ENCODE results near the gene TBX5. TPM values are rescaled to one million over a fixed set of nuclear protein-coding genes. Genes with fewer than 3 reads are reported as not detected.

The TBX5 gene
- total RNA-seq, 1 donor from 2014 or later, result 73.5 TPM

DNA sequence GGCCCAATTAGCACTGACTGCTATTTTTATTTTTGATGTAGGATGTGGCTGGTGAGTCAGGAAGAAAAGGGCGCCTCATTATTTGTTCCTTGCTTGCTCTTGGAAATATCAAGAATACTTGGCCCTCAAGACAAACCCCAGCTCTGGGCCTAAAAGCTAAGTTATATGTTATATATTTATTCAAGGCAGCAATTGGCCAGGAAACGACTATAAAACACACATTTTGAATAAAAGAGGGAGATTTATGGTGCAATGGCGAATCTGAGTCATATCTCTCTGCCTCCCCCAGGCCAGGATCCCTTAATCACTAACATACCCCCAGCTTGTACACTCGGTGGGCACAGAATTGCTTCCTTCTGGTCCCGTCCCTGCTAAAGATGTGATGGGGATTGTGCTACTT is 63.3 kb downstream of the TBX5 start:
- intact Hi-C loops (cut with micrococcal nuclease), result no loop called here
- ATAC-seq (no peak), DNase-seq (no peak)

DNA sequence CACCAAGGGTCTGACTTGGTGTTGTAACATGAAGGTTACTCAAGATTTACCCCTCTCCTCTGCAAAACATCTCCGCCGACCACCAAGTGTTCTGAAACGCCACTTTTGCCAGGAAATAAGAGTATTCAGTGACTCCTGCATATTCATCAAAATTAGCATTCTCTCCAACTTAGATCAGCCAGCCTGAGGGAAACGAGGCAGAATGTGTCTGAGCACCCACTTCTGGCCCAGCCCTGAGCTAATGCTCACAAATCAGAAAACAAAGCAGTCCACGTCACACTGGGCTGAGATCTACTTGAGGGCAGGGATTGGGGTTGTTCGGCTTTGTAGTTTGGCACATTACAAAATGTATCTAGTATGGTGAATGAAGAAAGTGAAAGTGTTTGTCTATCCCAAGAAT is 64.3 kb downstream of the TBX5 start:
- no peak for DNase-seq
- intact Hi-C loops (cut with micrococcal nuclease), result no loop called here

DNA sequence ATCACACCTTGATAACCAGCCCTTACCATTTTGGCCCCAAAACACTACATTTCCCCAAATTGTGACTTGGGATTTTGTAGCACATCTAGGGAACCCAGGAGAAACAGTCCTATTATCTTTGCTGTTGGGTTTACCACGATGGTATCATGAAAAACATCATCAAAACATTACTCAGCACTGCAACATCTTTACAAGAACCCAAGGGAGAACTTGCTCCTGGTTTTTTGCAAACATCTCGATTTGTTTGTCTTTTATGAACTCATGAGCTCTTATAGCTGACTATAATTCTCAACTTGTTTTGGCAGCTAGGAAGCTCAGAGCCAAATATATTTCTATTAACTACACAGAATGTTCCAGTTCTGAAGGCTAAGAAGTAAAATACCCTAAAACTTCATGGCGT is 65.7 kb downstream of the TBX5 start:
- no peak for ATAC-seq
- no peak for DNase-seq
- intact Hi-C loops (cut with micrococcal nuclease), result no loop called here

More for the DNA sequence above, 64.3 kb downstream of the TBX5 start:
- ATAC-seq, result no peak

DNA sequence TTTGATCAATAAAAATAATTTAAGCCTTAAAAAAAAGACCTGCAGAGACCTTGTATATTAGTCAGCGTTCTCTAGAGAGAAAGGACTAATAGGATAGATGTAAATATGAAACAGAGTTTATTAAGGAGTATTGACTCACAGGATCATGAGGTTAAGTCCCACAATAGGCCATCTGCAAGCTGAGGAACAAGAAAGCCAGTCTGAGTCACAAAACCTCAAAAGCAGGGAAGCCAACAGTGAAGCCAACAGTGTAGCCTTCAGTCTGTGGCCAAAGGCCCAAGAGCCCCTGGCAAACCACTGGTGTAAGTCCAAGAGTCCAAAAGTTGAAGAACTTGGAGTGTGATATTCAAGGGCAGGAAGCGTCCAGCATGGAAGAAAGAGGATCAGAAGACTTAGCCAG is 66.3 kb downstream of the TBX5 start:
- ATAC-seq (no peak), DNase-seq (no peak)
- intact Hi-C loops (cut with micrococcal nuclease), result no loop called here

DNA sequence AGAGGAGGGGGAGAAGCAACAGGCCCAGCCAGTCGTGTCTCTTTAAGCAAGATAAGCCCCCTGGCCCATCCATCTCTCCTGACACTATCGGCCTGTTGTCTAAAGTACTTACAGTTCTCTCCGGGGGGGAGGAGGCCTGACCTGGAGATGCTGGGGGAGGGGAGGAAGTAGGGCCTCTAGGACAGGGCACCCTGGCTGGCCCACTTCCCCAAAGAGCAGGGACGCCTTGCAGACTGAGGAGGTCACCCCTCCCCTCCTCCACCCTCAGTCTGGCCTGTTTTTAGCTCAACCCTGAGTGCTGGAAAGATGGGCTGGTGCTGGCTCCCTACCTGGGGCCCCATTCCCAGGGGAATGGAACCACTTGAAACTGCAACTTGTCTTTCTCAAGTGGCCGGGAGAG is 70.3 kb downstream of the TBX5 start:
- peak; percentile 25 for DNase-seq
- intact Hi-C loops (cut with micrococcal nuclease), result no loop called here
- peak; percentile 85 for ATAC-seq

DNA sequence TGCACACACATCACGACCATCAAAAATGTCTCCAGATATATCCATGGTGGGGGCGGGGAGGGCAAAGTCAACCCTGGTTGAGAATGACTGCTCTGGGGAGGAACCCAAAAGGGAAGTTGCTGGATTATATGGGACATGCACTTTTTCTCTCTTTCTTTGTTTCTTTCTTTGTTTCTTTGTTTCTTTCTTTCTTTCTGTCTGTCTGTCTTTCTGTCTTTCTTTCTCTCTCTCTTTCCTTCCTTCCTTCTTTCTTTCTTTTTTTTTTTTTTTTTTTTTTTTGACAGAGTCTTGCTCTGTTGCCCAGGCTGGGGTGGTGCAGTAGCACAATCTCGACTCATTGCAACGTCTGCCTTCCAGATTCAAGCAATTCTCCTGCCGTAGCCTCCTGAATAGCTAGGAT is 71.5 kb downstream of the TBX5 start:
- no peak for ATAC-seq
- intact Hi-C loops (cut with micrococcal nuclease), result no loop called here
- no peak for DNase-seq

DNA sequence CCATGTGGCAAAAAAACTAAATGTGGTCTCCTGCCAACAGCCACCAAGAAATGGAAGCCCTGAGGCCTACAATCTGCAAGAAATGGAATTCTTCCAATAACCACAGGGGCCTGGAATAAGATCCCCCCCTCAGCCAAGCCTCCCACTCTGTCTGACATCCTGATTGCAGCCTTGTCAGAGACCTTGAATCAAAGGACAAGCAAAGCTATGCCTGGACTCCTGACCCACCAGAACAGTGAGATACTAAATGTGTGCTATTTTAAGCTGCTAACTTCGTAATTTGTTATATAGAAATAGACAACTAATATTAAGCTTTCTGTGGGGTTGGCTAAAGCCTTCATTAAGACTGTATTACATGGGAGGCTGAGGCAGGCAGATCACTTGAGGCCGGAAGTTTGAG is 77.7 kb downstream of the TBX5 start:
- ATAC-seq, result peak; percentile 79
- intact Hi-C loops (cut with micrococcal nuclease), result no loop called here
- no peak for DNase-seq

DNA sequence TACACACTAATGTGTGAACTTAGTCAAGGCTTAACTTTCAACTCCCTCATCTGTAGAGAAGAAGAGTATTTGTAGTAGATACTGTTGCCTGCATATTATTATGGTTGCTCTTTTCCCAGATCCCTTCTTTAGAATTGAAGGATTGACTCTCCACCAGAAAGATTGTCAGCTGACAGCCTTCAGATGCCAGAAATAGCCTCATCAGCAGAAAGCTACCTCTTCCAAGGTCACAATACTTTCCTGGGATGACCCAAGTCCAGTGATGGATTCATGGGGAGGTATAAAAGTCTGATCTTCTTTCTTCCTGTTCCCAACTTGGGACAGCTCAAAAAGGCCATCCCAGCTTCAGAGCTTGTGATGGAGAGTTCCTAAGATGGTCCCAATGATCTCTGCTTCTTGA is 78.2 kb downstream of the TBX5 start:
- intact Hi-C loops (cut with micrococcal nuclease), result no loop called here
- DNase-seq, result no peak
- ATAC-seq, result peak; percentile 38

DNA sequence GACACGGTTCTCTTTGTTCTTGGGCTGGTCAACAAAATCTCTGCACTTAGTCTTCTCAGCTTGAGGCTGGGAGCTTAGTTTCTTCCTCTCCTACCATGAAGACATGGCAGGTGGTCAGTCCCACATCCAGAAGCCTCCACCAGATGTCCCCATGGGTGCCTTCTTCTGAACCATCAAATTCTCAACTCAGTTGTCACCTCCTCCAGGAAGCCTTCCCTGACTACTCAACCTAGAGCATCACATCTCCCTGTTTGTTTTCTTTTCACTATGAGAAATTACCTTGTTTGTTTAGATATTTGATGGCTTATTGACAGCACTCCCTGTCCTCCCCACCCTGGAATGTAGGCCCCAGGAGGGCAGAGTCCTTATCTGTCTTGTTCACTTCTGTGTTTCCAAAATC is 84.4 kb downstream of the TBX5 start:
- intact Hi-C loops (cut with micrococcal nuclease), result no loop called here
- no peak for DNase-seq
- ATAC-seq, result no peak

DNA sequence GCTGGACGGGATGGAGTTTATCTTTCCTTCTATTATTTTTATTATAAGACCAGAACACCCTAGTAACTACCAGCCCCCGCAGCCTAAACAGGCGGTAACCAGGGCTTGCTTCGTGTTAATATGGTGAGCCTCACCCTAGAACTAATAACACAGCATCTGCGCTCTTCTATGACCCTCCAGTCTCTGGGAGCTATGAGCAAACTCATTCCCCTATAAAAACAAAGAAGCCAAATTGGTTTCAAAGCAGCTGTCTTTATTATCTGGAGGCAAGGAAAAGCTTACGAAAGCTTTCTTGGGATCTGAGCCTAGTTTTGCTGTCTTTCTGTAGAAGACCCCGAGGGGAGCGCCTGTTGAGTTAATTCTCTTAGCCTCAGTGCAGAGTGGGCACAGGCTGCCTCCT is 85.0 kb downstream of the TBX5 start:
- intact Hi-C loops (cut with micrococcal nuclease), result no loop called here
- DNase-seq, result no peak
- ATAC-seq, result peak; percentile 15

DNA sequence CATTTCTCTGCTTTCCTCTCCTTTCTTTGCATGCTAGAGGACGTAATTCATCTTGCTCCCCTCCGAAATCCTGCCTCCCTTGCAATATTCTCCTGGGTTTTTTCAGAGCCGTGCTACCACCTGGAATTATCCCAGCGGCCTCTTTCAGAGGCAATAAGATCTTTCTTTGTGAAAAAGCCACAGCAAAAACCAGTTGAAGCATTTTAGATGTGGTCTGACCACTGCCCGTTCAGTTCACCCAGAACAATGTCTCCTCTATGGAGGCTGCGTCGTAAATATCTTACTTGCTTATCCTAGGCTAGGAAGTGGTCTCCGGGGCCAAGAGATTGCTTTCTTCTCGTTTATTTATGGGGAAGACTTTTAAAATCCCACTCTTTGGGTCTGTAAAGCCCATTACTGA is 85.8 kb downstream of the TBX5 start:
- intact Hi-C loops (cut with micrococcal nuclease), result no loop called here
- DNase-seq (no peak), ATAC-seq (no peak)

DNA sequence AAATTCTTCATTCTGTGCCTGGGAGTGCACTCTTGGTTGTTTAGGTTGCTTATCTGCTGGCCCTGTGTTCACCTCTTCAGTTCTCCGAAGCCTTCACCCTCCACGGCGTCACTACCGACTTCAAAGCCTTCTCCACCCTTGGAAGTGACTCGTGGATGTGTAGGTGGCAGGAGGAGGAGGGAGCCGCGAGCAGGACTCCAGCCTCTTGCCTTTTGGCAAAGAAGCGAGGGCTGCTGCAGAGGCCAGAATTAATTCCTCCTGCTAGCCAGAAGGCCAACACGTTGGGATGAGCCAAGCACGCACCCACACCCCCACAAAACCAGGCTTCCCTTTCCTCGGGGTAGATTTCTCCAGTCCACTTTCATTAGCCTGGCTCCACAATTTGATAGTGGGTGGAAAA is 86.5 kb downstream of the TBX5 start:
- intact Hi-C loops (cut with micrococcal nuclease), result no loop called here
- ATAC-seq (no peak), DNase-seq (peak; percentile 35)

DNA sequence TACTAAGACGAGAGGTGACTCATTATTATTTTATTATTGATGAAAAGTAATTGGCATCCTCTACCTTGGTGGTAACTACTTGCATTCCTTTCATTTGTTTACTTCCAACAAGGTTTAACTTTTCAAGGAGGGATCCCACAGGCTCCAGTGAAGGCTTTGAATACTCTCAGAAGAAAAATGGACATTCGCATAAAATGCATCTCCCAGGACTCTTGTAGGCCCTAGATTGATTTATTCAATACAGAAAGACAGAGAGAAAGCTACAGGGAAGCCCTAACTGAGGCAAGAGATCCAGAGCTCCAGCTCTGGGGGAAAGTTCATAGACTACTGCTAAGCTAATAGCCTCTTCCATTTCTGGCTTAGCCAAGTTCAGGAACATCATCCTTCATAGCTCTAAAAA is 87.0 kb downstream of the TBX5 start:
- ATAC-seq (no peak), DNase-seq (no peak)
- intact Hi-C loops (cut with micrococcal nuclease), result no loop called here

DNA sequence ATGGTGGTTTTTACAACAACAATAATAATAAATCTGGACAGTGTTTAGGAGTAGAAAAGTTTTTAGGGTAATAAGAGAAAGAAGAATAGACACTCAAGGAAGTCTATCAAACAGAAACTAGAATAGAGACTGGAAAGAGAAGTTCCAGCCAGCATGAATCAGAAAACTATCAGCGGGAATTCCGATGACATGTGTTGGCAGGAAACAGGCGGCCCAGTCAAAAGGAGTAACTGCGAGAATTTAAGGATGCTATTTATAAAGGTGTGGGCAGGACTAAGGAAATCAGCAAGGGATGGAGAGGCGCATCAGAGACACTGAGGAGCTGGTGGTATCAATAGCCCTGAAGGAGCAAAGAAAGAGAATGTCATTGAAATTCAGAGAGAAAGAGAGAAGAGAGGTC is 89.9 kb downstream of the TBX5 start:
- DNase-seq (no peak), ATAC-seq (peak; percentile 76)
- intact Hi-C loops (cut with micrococcal nuclease), result no loop called here

DNA sequence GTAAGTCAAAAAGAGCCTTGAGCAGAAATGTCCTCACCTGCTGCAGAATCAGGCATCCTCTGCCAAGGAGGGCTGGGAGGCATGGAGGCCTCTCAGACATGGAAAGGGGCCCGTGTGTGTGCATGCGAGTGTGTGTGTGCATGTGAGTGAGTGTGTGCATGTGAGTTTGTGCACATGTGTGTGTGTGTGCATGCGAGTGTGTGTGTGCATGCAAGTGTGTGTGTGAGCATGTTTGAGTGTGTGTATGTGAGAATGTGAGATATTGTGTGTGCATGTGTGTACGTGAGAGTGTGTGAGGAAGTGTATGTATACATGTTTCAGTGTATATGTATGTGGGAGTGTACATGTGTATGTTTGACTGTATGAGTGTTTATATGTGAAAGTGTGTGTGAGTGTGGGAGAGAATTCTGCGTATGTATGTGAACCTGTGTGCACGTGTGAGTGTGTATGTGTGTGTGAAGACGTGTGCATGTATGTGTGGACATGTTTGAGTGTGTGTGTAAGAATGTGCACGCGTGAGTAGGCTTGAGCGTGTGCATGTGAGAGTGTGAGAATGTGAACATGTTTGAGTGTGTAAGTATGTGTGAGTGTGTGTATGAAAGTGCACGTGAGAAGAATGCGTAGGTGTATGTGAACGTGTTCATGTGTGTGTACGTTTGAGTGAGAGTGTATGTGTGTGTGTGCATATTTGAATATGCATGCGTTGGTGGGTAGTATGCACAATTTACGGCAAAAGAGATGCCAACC is 90.8 kb downstream of the TBX5 start:
- intact Hi-C loops (cut with micrococcal nuclease), result no loop called here
- no peak for ATAC-seq
- no peak for DNase-seq

DNA sequence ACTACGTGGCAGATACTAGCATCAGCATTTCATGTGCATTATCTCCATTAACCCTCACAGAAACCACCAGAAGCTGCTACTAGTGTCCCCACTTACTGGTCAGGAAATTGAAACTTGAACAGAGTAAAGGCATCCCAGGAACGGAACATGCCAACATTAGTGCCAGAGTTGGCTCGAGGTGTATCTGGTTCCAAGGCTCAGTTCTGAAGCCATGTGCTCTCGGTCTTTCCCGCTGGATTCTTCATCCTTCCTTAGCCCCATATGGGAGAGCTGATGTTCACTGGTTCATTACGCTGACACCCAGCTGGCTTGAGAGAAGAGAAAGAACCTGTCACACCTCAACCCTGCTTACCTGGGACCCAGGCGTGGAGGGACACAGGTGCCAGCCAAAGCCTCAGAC is 91.5 kb downstream of the TBX5 start:
- intact Hi-C loops (cut with micrococcal nuclease), result no loop called here
- ATAC-seq, result peak; percentile 65
- DNase-seq, result no peak

DNA sequence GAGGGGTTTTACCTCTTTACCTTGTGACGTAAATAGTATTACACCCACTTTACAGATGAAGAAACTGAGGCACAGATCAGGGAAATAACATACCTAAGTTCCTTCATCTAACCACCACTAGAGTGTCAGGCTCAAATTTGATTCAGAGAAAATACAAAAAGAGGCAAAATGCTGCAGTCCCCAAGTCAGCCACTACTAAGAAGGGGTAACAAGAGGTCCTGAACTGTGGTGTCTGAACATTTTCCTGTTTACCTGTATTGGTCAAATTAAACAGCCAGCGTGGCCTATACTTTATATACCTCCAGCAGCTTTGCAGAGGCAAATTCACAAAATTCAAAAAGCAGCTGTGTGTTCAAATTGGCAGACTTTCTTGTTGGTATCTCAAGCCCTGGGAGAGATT is 92.0 kb downstream of the TBX5 start:
- DNase-seq, result no peak
- intact Hi-C loops (cut with micrococcal nuclease), result no loop called here
- ATAC-seq, result no peak

DNA sequence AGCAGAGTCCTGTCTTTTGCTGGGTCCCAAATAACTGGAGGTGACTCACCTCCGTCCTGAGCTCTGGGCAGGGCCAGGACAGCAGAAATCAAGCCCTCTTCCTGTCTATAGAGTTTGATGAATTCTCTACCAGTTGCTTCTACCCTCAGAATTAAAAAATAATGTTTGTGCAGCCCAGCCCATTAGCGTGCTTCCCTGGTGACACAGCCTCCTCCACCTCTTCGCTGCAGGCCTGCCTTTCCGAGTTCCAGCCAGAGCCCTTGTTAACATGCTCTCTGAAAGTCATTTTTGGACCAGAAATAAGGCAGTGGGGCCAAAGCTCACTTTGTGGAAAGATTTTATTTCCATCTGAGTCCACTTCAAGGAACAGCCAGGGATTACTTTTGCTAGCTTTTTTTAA is 94.0 kb downstream of the TBX5 start:
- DNase-seq, result no peak

DNA sequence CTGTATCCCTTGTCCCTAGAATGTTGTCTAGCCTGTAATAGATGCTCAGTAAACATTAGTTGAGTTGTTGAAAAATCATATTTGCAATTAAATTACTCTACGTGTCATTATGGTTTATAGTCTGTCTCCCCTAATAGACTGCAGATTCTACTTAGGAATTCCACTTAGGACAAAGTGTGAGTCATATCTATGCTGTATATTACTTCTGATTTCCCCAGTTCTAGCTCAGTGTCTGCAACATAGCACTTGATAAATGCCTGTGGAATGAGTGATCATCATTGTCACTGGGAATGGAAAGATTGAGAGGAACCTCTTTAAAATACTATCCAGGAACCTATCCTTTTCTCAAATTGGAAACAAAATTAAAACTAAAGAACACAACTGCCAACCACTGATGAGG is 99.3 kb downstream of the TBX5 start:
- no peak for ATAC-seq
- no peak for DNase-seq
- intact Hi-C loops (cut with micrococcal nuclease), result no loop called here

More for the DNA sequence above, 94.0 kb downstream of the TBX5 start:
- intact Hi-C loops (cut with micrococcal nuclease), result no loop called here
- ATAC-seq, result peak; percentile 30

DNA sequence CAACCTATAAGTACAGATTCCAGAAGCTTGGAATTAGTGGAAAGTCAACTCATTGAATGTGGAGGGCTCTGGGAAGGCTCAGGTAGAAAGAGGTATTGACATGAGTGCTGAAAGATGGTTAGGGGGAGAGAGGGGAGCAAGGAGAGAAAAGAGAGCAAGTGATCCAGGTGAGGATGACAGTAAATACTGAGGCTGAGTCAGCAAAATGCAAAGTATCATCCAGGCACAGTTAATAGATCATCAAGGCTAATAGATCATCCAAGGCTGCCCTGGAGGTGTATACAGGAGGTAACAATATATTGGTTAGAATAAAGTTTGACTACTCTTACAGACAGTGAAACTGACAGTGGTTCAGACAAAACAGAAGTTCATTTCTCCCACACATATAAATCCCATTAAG is 100.5 kb downstream of the TBX5 start:
- intact Hi-C loops (cut with micrococcal nuclease), result no loop called here
- ATAC-seq, result no peak

More for the DNA sequence above, 100.5 kb downstream of the TBX5 start:
- DNase-seq, result no peak

Measured in left ventricle myocardium superior (tissue), 1 donor.